ENCODE data around the gene KRTAP5-3. TPM values are rescaled to one million over a fixed set of nuclear protein-coding genes. Genes with fewer than 3 reads are reported as not detected.

Gene KRTAP5-3
- total and polyA plus RNA-seq, 2 of the 13 experiments (the other 11 are each of a cell fraction or from before 2014, with no cell fraction given), result not detected

DNA sequence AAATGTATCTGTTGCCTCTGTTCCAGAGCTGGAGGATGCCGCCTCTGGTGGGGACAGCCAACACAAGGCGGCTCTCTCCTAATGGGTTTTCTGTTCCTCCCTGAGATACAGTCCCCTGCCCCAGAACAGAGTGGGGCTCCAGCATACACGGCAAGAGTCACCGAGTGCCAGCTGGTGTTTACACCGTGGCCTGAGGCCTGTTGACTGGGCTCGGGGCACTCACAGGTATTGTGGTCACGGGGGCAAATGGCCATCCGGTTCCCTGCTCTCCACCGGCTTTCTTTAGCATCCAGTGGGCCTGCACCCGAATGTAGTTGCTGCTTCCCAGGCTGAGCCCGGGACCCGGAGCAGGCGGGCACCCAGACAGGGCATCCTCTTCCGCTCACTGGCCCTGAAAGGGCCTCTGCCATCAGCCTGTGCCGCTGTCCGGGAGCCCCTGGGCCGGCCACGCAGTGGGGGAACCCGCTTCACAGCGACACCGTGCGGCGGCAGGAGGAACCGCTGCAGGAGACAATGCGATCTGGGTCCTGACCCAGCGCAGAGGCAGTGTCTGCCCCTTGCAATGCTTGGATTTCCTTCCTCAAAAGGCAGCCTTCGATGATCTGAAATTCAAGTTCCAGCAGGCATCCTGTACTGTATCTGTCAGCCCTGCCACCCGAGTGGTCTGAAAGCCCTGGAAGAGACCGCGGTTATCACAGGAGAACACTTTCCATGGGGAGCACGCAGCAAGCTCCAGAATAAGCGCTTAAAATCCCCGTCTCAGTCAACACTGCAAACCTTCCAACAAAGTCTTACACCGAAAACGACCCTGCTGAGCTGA, 20.5 kb upstream of the KRTAP5-3 start (continued):
- no peak for TF ChIP-seq FOXC1 (CRISPR knock-in tag; IDR thresholded peaks at IDR 0.05; ENCODE audit: borderline replicate concordance)
- no peak for TF ChIP-seq KAT8 (CRISPR knock-in tag; IDR thresholded peaks at IDR 0.05)
- TF ChIP-seq SNAPC2 (CRISPR knock-in tag; IDR thresholded peaks at IDR 0.05), result no peak
- no peak for TF ChIP-seq ZKSCAN5 (CRISPR knock-in tag; IDR thresholded peaks at IDR 0.05)
- TF ChIP-seq, protein P1, sequence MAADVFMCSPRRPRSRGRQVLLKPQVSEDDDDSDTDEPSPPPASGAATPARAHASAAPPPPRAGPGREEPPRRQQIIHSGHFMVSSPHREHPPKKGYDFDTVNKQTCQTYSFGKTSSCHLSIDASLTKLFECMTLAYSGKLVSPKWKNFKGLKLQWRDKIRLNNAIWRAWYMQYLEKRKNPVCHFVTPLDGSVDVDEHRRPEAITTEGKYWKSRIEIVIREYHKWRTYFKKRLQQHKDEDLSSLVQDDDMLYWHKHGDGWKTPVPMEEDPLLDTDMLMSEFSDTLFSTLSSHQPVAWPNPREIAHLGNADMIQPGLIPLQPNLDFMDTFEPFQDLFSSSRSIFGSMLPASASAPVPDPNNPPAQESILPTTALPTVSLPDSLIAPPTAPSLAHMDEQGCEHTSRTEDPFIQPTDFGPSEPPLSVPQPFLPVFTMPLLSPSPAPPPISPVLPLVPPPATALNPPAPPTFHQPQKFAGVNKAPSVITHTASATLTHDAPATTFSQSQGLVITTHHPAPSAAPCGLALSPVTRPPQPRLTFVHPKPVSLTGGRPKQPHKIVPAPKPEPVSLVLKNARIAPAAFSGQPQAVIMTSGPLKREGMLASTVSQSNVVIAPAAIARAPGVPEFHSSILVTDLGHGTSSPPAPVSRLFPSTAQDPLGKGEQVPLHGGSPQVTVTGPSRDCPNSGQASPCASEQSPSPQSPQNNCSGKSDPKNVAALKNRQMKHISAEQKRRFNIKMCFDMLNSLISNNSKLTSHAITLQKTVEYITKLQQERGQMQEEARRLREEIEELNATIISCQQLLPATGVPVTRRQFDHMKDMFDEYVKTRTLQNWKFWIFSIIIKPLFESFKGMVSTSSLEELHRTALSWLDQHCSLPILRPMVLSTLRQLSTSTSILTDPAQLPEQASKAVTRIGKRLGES (CRISPR knock-in tag; IDR thresholded peaks at IDR 0.05; ENCODE audit: borderline replicate concordance), result no peak
- 0 out of 2 replicates have a peak, but pooled peaks have one; percentile 16 for TF ChIP-seq ETV5 (CRISPR knock-in tag; IDR thresholded peaks at IDR 0.05; ENCODE audit: borderline replicate concordance)
- TF ChIP-seq, protein P2, sequence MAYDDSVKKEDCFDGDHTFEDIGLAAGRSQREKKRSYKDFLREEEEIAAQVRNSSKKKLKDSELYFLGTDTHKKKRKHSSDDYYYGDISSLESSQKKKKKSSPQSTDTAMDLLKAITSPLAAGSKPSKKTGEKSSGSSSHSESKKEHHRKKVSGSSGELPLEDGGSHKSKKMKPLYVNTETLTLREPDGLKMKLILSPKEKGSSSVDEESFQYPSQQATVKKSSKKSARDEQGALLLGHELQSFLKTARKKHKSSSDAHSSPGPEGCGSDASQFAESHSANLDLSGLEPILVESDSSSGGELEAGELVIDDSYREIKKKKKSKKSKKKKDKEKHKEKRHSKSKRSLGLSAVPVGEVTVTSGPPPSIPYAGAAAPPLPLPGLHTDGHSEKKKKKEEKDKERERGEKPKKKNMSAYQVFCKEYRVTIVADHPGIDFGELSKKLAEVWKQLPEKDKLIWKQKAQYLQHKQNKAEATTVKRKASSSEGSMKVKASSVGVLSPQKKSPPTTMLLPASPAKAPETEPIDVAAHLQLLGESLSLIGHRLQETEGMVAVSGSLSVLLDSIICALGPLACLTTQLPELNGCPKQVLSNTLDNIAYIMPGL (CRISPR knock-in tag; IDR thresholded peaks at IDR 0.05; ENCODE audit: borderline replicate concordance in 1 of 2, low read depth in 1 of 2), result 0 out of 4 replicates have a peak, but pooled peaks of 1 of the 2 experiments have one; percentile 30
- peak; percentile 46 for TF ChIP-seq HNRNPLL (IDR thresholded peaks at IDR 0.05; ENCODE audit: low read depth, low read length, poor library complexity, severe bottlenecking)
- no peak for TF ChIP-seq SALL1 (CRISPR knock-in tag; IDR thresholded peaks at IDR 0.05)
- TF ChIP-seq JARID2 (CRISPR knock-in tag; IDR thresholded peaks at IDR 0.05; ENCODE audit: insufficient replicate concordance), result peak; percentile 47
- TF ChIP-seq ZNF782 (CRISPR knock-in tag; IDR thresholded peaks at IDR 0.05; ENCODE audit: borderline replicate concordance), result no peak
- TF ChIP-seq ZNF570 (CRISPR knock-in tag; IDR thresholded peaks at IDR 0.05; ENCODE audit: borderline replicate concordance), result no peak
- no peak for TF ChIP-seq SMARCC2 (IDR thresholded peaks at IDR 0.05)
- TF ChIP-seq, protein P3, sequence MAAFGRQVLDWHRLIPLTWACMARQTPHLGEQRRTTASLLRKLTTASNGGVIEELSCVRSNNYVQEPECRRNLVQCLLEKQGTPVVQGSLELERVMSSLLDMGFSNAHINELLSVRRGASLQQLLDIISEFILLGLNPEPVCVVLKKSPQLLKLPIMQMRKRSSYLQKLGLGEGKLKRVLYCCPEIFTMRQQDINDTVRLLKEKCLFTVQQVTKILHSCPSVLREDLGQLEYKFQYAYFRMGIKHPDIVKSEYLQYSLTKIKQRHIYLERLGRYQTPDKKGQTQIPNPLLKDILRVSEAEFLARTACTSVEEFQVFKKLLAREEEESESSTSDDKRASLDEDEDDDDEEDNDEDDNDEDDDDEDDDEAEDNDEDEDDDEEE (CRISPR knock-in tag; IDR thresholded peaks at IDR 0.05), result no peak
- no peak for TF ChIP-seq SMC3 (IDR thresholded peaks at IDR 0.05; ENCODE audit: low read length)
- TF ChIP-seq, protein P4, sequence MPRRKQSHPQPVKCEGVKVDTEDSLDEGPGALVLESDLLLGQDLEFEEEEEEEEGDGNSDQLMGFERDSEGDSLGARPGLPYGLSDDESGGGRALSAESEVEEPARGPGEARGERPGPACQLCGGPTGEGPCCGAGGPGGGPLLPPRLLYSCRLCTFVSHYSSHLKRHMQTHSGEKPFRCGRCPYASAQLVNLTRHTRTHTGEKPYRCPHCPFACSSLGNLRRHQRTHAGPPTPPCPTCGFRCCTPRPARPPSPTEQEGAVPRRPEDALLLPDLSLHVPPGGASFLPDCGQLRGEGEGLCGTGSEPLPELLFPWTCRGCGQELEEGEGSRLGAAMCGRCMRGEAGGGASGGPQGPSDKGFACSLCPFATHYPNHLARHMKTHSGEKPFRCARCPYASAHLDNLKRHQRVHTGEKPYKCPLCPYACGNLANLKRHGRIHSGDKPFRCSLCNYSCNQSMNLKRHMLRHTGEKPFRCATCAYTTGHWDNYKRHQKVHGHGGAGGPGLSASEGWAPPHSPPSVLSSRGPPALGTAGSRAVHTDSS (CRISPR knock-in tag; conservative IDR thresholded peaks at IDR 0.05), result no peak
- TF ChIP-seq ZNF768 (CRISPR knock-in tag; IDR thresholded peaks at IDR 0.05), result peak; percentile 34; the same call in 1 of the 2 replicates
- TF ChIP-seq, protein P5, sequence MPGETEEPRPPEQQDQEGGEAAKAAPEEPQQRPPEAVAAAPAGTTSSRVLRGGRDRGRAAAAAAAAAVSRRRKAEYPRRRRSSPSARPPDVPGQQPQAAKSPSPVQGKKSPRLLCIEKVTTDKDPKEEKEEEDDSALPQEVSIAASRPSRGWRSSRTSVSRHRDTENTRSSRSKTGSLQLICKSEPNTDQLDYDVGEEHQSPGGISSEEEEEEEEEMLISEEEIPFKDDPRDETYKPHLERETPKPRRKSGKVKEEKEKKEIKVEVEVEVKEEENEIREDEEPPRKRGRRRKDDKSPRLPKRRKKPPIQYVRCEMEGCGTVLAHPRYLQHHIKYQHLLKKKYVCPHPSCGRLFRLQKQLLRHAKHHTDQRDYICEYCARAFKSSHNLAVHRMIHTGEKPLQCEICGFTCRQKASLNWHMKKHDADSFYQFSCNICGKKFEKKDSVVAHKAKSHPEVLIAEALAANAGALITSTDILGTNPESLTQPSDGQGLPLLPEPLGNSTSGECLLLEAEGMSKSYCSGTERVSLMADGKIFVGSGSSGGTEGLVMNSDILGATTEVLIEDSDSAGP (CRISPR knock-in tag; IDR thresholded peaks at IDR 0.05; ENCODE audit: borderline replicate concordance), result peak; percentile 48; the same call in 1 of the 2 replicates
